Stimulated activated CD8-positive, alpha-beta memory T cell treated with anti-CD3 and anti-CD28 coated beads, Interleukin-12 subunit alpha, Interleukin-12 subunit beta, amount 100 ng/mL, for 24 hours (primary cell): ENCODE data around the gene PRSS27.
A peak's percentile ranks its signal among the peaks of the same experiment; 100 is the strongest.

Source experiments
- DNase-seq: peaks from one replicate; pipeline ENCODE4 v3.0.0-alpha.2; 2020; ENCODE audit errors: extremely low read depth

Gene PRSS27

DNA sequence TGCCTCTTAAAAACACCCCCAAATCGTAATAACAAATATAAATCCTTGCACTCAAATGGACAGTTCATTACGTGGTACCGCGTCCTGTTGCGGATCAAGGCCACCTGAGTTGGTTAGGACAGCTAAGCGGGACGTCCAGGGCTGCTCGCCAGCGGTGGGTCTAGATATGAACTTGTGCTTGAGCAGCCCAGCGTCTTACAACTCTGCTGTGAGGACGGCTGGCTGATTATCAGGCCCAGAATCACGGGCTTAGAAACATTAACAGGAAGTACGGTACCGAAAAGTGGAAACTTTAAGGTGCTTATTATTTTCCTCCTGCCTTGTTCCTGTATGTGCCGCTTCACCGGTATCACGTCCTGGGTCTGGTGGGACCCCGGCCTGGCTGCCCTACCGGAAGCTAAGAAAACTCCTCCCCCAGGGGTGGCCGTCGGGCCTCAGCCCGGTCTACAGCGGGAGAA lies 31.6 kb upstream of the PRSS27 start:
- DNase-seq, result peak; percentile 28

DNA sequence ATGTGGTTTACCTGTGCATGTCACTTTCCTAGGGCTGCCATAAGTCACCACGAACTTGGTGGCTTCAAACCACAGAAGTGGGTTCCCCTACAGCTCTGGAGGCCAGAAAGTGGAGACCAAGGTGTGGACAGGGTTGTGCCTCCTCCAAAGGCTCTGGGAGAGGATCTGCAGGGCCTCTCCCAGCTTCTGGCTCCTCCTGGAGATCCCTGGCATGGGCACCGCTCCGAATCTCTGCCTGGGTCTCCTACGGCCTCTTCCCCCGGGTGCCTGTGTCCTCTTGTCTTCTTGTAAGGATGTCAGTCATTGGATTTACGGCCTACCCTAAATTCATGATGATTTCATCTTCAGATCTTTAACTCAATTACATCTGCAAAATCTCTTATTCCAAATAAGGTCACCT lies 29.9 kb upstream of the PRSS27 start:
- DNase-seq, result no peak

DNA sequence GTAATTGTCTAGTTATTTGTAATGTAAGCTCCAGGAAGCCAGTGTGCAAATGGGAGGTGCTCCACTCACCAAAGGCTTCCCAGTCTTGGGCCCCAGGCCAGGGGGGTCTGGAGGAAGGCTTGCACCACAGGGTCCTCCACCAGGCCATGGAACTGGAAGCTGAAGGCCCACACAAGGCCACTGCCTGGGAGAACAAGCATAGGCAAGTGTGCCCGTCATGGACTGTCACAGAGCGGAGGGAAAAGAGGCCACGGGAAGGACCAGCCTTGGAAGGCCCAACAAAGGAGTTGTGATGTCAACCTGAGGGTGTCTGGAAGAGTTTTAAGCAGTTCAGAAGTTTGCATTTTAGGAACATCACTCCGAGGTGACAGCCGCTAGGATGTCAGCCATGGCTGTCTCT lies 29.5 kb upstream of the PRSS27 start:
- no peak for DNase-seq

DNA sequence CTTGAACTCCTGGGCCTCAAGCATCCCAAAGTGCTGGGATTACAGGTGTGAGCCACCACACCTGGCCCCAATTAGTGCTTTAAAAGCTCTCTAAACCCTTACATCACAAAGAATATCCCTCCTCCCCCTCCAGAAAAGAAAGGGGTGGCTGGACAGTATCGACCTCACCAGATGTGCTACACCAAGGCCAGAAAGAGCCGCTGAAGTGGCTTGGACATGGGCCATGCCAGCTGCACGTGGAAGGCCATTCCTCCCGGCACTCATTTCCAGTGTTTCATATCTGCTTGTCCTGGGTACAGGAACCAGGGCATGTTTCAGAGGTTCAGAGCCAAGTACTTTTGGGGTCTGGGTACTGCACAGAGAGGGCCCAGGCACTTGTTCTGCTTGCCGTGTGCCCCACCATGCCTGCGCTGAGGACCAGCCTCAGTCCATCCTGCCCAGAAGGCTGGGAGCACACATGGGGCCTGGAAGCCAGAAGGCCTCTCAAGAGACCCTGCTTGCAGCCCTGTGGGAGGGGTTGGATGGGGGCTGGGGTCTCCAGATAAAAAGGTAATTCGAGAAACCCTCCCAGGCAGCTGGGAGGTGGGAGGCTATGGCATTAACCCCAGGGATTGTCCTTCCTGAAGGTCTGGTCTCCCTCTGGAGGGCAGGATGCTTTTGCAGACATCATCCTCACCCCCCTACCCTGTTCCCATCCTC lies 28.9 kb upstream of the PRSS27 start:
- DNase-seq, result no peak

DNA sequence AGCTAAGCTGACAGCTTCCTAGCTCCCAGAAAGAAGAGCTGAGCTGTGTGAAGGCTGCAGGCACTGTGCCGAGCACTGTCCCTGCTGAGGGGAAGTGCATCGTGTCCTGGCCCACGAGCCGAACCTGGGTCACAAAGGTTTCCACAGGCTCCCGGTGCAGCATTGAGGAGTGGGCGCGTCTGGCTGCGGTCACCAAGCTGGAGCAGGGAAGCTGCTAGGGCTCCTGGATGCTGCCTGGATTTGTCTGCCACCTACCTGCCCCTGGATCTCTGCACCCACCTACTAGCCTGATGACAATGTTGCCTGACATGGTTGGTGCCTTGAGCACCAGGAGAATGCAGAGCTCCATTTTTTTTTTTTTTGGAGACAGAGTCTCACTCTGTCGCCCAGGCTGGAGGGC lies 25.9 kb upstream of the PRSS27 start:
- no peak for DNase-seq

DNA sequence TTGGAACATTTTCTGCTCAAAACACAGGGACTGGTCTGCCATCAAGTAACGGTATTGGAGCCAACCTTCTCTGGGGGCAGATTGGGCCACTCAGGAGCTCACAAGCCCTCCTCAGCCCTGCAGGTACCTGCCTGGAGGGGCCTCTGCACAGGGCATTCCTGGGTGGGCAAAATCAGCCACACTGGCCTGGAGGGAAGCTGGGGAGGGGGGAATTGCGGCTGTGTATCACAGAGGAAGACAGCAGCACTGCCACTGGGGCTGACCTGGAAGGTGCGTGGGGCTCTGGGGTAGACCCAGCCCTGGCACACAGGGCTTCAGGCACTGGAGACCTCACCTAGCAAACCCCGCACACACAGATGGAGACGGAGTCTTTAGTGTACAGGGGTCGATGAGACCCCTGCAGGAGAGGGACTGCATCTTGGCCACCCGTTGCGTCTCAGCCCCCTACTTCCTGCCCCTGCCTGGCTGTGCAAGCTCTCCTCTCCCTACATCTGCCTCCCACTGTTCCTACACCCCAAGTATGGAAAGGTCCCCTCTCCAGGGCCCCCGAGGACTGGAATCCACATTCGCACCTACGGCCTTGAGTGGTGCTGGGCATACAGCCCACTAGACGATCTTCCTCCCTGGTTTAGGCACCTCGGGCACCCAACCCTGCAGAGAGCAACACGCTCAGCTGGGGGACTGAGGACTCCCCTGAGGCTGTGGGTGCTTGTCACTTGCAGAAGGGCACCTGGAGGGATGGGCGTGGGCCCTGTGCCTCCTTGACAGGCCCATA lies 25.3 kb upstream of the PRSS27 start:
- no peak for DNase-seq

DNA sequence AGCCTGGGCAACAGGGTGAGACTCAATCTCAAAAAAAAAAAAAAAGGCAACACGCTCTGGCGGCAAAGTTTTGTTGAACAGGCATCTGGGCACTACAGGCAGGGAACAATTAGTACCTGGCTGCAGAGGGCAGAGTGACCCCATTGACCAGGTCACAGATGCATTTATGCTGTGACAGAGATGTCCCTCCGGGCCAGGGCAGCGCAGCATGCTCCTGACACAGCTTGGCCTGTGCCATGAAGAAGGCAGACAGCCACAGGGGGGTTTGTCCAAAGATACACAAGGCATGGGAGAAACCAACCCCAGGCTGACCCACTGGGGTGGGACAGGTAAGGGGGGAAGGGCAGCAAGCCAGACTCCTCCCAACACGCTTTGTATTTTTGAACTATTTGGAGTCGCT lies 24.7 kb upstream of the PRSS27 start:
- DNase-seq, result no peak

DNA sequence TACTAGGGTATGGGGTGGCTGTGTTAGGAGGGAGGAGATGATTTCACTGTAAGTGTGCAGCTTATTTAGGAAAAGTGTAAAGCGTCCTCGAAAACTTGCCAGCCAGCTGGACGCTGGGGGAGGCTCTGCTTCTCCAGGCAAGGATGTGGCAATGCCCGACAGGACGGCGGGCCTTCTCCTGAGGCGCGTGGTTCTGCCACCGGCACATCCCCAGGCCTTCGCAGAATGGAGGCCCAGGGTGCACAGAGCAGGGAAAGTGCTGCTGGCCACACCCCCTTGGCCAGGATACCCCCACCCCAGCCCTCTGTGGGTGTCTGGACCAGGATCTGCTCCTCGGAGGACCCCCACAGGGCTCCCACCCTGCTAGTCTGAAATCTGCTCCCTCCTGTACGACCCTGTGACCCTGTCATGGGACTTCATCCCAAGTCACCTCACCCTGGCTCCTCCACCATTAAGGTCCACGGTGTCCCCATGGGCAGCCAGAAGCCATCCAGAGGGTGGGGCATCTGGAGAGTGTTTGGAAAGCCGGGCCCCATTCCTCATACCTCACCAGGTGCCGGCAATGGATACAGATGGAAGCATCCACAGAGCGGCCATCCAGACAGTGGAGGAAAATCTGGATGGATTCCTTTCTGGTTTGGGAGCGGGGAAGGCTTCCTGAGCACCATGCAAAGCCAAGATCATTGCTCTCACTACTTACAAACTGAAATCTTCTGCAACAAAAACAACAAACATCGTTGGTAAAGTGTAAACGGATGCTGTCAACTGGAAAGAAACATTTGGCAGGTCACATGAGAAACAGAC lies 23.2 kb upstream of the PRSS27 start:
- DNase-seq, result no peak

DNA sequence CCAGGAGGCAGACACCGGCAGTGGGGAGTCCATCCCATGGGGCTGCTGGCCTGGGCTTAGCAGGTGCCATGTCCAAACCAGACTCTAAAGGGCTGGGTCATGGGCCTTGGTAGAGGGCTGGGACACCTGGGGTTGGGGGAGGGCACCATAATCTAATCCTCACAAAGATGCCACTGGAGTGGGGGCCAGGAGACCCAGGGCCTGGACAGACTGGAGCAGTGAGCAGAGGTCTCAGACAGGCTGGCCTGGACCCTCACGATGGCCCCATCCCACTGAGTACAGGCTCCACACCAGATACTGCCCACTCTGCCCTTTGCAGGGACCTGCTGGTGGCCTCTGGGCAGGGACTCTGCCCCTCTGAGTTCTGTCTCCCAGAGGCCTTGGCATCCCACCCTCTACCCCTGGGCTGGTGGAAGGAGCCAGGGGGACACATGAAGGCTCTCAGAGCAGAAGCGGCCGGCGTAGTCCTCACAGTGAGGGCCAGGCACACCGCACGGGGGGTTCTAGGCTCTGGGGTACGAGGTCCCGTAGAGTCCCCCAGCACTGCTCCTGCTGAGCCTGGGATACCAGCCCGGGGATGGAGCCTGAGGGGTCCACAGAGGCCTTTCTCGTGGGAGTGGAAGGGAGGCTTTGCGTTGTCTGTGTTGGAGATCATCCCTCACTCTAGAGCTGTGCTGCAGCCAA lies 22.4 kb upstream of the PRSS27 start:
- no peak for DNase-seq

DNA sequence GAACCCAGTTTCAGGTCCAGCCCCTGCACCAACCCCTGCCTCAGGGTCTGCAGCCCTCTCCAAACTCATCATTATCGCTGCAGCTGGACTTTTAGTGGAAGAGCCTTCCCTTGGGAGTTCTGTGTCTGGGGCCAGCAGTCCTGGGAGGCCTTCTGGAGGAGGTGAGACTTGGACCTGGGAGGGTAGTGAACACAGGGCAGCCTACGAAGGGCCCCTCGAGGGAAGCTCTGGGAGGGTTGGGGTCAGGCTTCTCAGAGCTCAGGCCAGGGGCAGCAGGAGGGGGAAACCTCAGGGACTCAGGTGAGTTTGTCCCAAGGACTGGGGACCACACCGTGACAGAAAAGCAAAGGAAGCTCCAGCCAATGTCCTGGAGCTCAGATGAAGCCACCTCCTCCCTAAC lies 21.1 kb upstream of the PRSS27 start:
- DNase-seq, result no peak

DNA sequence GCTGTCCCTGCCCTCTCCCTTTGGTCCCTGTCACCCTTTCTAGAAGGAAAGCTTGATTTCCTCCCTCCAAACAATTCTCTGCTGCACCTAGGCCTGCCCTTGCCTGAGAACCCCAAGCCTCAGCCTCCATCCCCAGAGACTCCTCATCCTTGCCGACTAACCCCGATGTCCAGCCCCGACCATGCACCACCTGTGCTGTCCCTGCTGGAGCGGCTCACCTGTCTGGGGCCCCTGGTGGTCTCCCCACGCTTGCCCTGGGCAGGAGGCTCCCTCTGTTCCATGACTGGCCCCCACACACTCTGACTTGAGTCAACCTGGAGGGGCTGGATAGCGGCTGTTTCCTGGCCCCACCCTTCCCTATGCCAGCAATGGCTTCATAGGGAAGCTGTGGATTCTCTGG lies 20.5 kb upstream of the PRSS27 start:
- DNase-seq, result no peak

DNA sequence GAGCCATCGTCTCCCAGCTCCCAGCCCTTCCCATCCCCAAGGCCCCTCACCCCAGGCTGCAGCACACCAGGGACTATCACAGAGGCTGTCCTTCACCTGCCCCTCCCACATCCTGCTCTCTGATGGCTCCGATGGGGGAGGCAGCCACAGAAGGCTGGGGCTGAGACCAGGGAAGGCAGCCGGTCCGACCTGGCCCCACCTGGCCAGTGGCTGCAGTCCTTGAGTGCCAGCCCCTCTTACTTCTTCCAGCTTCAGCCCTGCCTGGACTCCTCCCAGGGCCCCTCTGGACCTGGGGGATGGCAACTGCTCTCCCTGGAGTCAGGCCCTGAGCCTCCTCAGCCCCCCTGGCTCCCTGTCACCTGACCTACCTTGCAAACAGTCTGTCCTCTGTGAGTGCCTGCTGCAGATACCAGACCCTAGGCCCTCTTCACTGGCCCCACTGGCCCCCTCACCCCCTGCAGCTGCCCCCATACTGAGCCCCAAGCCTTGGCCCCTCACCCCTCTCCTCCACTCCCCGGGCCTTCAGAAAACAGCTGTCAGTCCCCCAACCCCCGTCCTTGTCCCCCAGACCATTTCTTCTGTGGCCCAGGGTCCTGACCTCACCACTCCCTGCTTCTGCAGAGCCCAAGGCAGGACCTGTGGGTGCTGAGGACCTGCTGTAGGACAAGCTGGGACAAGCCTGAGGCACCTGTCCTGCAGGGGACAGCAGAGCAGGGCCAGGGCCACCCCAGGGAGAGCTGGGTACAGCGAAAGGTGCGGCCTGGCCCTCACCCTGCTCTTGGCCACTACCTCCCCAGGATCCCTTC lies 19.8 kb upstream of the PRSS27 start:
- no peak for DNase-seq

DNA sequence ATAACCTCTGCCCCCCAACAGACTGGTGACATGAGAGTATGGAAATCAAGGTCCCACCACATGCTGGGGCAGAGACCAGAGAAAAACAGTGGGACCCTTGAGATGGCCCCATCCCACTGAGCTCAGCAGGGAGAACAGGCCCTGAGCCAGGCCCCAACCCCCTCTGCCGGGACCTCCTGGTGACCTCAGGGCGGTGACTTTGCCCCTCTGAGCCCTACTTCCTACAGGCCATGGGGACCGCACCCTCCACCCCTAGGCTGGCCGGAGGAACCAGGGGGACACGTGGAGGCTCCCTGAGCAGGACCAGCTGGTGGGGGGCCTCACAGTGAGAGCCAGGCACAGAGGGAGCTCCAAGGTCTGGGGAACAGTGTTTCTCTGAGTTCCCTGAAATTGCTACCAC lies 18.6 kb upstream of the PRSS27 start:
- DNase-seq, result no peak

DNA sequence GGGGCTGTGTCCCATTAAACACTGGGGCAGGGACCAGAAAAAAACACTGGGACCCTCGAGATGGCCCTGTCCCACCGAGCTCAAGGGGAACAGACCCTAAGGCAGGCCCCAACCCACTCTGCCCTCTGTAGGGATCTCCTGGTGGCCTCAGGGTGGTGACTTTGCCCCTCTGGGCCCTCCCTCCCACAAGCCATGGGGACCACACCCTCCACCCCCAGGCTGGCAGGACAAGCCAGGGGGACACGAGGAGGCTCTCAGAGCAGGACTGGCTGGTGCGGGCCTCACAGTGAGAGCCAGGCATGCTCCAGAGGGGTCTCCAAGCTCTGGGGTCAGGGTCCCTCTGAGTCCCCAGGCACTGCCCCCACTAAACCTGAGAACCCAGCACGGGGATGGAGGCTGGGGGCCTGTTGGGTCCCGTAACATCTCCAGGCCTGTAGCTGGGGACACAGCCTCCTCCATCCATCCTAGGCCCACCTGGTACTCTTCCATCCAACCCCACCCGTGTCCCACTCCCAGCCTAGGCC lies 17.9 kb upstream of the PRSS27 start:
- DNase-seq, result no peak

DNA sequence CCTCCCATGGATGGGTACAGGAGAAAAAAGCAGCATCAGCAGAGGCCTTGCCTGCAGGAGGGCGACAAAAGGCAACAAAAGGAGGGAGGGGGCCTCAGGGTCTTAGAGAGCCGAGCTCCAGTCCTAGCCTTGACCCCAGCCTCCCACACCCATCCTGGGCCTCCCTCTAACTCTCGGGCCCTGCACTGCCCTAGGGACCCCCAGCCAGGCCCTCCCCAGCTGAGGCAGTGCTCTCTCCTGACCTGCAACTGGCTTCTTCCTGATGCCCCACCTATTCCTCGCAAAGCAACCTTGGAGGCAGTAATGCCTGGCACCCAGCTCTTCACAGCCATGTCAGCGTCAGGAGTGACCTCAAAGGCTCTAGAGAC lies 17.2 kb upstream of the PRSS27 start:
- no peak for DNase-seq

DNA sequence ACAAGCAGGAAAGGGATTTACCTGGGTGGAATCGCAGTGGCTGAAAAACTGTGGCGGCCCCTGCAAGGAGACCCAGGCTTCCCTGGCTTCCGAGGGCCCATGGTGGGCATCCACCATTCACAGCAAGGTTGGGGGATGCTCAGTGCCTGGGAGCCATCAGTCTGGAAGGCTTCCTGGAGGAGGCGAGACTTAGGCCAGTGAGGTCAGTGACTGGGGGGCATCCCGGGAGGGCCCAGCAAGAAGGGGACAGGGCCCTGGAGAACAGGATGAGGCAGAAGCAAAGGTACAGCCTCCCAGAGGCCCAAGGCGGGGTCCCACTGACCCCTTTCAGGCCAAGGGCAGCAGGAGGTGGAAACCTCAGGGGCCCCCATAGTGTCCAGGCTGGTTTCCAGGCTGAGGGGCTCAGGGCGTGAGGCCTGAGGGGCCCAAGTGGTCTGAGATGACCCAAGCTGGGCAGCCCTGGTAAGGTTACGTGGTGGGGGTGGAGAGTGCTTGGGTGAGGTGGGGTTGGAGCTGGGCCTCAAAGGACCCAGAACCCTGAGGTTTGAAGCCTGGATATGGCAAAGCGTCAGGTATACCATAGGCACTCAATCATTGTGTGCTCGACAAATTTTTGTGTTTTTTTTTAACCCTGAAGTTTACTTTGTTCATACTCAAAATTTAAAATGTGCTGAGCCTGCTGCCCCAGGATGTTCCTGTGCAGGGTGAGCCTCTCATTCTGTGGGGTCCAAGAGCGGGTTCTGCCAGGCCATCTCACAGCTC lies 16.6 kb upstream of the PRSS27 start:
- no peak for DNase-seq

DNA sequence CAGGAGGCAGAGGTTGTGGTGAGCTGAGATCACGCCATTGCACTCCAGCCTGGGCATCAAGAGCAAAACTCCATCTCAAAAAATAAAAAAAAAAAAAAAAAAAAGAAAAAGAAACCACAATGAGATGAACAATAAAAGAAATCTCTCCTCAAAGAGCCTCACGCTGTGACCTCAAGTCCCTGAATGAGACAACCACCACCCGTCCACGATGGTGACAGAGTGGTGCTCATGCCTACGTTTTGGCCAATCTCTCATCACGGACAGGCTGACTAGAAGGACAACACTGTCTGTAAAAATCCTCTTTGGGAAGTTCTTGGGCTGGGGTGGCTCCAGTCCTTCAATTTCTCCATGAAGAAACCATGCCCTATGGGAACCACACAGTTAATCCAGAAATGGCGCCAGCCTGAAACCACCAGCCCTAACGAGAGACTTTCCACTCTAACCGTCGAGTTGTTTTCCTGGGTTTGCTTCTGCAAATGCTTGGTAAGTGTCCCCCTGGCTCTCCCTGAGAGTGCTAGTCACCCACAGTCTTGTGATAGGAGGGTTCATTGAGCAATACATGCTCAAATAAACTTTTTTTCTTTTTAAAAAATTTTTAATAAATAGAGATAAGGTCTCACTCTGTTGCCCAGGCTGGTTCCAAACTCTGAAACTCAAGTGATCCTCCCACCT lies 15.0 kb upstream of the PRSS27 start:
- no peak for DNase-seq

DNA sequence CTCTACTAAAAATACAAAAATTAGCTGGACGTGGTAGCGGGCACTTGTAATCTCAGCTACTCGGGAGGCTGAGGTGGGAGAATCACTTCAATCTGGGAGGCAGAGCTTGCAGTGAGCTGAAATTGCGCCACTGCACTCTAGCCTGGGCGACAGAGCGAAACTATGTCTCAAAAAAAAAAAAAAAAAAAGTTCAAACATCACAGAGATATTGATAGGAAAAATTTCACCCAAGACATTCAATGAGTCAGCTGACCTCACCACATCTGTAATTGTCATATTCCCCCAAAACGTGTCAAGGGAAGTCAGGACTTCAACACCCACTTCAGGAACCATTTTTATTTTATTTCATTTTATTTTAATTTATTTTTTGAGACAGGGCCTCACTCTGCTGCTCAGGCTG lies 8.0 kb upstream of the PRSS27 start:
- DNase-seq, result no peak

DNA sequence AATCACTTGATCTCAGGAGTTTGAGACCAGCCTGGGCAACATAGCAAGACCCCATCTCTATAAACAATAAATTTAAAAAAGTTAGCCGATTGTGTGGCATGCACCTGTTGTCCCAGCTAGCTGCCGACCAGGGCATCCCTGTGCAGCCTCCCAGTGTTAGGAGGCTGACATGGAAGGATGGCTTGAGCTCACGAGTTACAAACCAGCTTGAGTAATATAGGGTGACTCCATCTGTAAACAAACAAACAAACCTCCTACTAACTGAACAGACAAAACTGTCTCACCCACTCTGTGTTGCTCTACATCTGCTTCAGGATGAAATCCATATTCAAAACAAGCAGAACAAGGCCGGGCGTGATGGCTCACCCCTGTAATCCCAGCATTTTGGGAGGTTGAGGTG lies 6.9 kb upstream of the PRSS27 start:
- DNase-seq, result no peak
